HEK293 (cell line): Measurements from ENCODE around the gene USP1.

Source experiments
- CTCF ChIP-seq: fragments of 450-650 bp; formaldehyde crosslinking; IDR thresholded peaks from 2 replicates; pipeline ENCODE4 v1.5.1; 2016; ENCODE audit warnings: missing biosample characterization, missing genetic modification characterization
- GLIS2 ChIP-seq: fragments of 450-650 bp; formaldehyde crosslinking; IDR thresholded peaks from 2 replicates; pipeline ENCODE4 v1.5.1; 2016; ENCODE audit warnings: missing biosample characterization, missing genetic modification characterization
- KLF16 ChIP-seq: fragments of 450-650 bp; formaldehyde crosslinking; IDR thresholded peaks from 2 replicates; pipeline ENCODE4 v1.5.1; 2017; ENCODE audit warnings: missing biosample characterization, missing genetic modification characterization
- PRDM1 ChIP-seq: fragments of 450-650 bp; formaldehyde crosslinking; IDR thresholded peaks from 2 replicates; pipeline ENCODE4; 2016; ENCODE audit warnings: missing biosample characterization, missing genetic modification characterization
- ZBTB48 ChIP-seq: fragments of 450-650 bp; formaldehyde crosslinking; IDR thresholded peaks from 2 replicates; pipeline ENCODE4 v1.5.1; 2016; ENCODE audit warnings: missing biosample characterization, missing genetic modification characterization
- ZNF132 ChIP-seq: fragments of 450-650 bp; formaldehyde crosslinking; IDR thresholded peaks from 2 replicates; pipeline ENCODE4 v1.5.1; 2017; ENCODE audit warnings: missing biosample characterization, missing genetic modification characterization, borderline replicate concordance
- ZNF274 ChIP-seq, 2 experiments: fragments of 200-500 bp in 1 of 2; fragments of 450-650 bp in 1 of 2; sonication (Bioruptor generic) in 1 of 2; formaldehyde crosslinking in 1 of 2; IDR thresholded peaks; 2 replicates each; pipeline versions ENCODE4 v1.5.1 to v1.6.1; 2014 to 2016; ENCODE audit warnings: borderline replicate concordance in 1 of 2, inconsistent platforms in 1 of 2, low read length in 1 of 2, missing biosample characterization in 1 of 2, missing genetic modification characterization in 1 of 2
- ZNF280D ChIP-seq: fragments of 450-650 bp; formaldehyde crosslinking; IDR thresholded peaks from 2 replicates; pipeline ENCODE4 v1.5.1; 2016; ENCODE audit warnings: missing biosample characterization, missing genetic modification characterization
- ZNF302 ChIP-seq: fragments of 450-650 bp; formaldehyde crosslinking; IDR thresholded peaks from 2 replicates; pipeline ENCODE4 v1.5.1; 2016; ENCODE audit warnings: missing biosample characterization, missing genetic modification characterization, low read depth
- ZNF785 ChIP-seq: fragments of 450-650 bp; formaldehyde crosslinking; IDR thresholded peaks from 2 replicates; pipeline ENCODE4 v1.5.1; 2016; ENCODE audit warnings: missing biosample characterization, missing genetic modification characterization
- ZSCAN4 ChIP-seq: fragments of 450-650 bp; formaldehyde crosslinking; IDR thresholded peaks from 2 replicates; pipeline ENCODE4 v1.5.1; 2017; ENCODE audit warnings: missing biosample characterization, missing genetic modification characterization

GRCh38 chr1:62435231-62436038 lies 1.4 kb upstream of the USP1 start:
- no peak for TF ChIP-seq KLF16 (tag by site-specific recombination)
- TF ChIP-seq ZNF132: no peak
- no peak for TF ChIP-seq ZNF280D (tag by site-specific recombination)
- TF ChIP-seq GLIS2 (tag by site-specific recombination): no peak
- no peak for TF ChIP-seq CTCF
- TF ChIP-seq ZNF274 (IDR thresholded peaks at IDR 0.05; ENCODE audit: low read length): no peak
- TF ChIP-seq ZNF274 (tag by site-specific recombination; IDR thresholded peaks at IDR 0.05; ENCODE audit: borderline replicate concordance): no peak
- TF ChIP-seq ZNF785: no peak
- no peak for TF ChIP-seq ZBTB48 (tag by site-specific recombination)
- no peak for TF ChIP-seq ZSCAN4 (tag by site-specific recombination)
- TF ChIP-seq PRDM1 (tag by site-specific recombination): no peak
- no peak for TF ChIP-seq ZNF302 (tag by site-specific recombination)
